K562 (cell line): ENCODE data around the gene UBR1. TPM values are rescaled to one million over a fixed set of nuclear protein-coding genes. Genes with fewer than 3 reads are reported as not detected.

Source experiments
- BHLHE40 ChIP-seq: IDR thresholded peaks from 2 replicates; pipeline ENCODE4 v1.6.1; 2011; ENCODE audit warnings: low read length, improper control_type of control experiment
- CTCF ChIP-seq, 3 experiments: IDR thresholded peaks in 2 of 3; conservative IDR thresholded peaks in 1 of 3; 2 replicates each; pipeline ENCODE4 v1.5.1; 2011 to 2012; ENCODE audit warnings: low read length in 3 of 3, mild to moderate bottlenecking in 3 of 3, control low read depth in 2 of 3, improper control_type of control experiment in 1 of 3, inconsistent platforms in 1 of 3, low read depth in 1 of 3, mixed read lengths in 1 of 3, moderate library complexity in 1 of 3; ENCODE audit not compliant: insufficient read depth in 2 of 3
- E2F4 ChIP-seq: sonication (generic); formaldehyde crosslinking; IDR thresholded peaks from 2 replicates; pipeline ENCODE4 v1.8.0; 2022; ENCODE audit warnings: mild to moderate bottlenecking, low read depth, missing genetic modification reagents
- GATA2 ChIP-seq: sonication (generic); formaldehyde crosslinking; IDR thresholded peaks from 2 replicates; pipeline ENCODE4 v1.4.0; 2020; ENCODE audit warnings: mild to moderate bottlenecking, missing genetic modification reagents
- HLTF ChIP-seq: fragments of 450-650 bp; IDR thresholded peaks from 2 replicates; pipeline ENCODE4 v1.6.1; 2016
- ILK ChIP-seq: fragments of 450-650 bp; IDR thresholded peaks from 2 replicates; pipeline ENCODE4 v1.6.1; 2016; ENCODE audit warnings: missing genetic modification characterization, low read depth, mild to moderate bottlenecking, missing compliant biosample characterization, moderate library complexity, borderline replicate concordance
- MYC ChIP-seq, 2 experiments: fragments of 250-450 bp in 1 of 2; sonication (Bioruptor Pico) in 1 of 2; IDR thresholded peaks; 2 replicates each; pipeline versions ENCODE4 v1.5.1 to v1.6.1; 2012 to 2021; ENCODE audit warnings: low read depth in 2 of 2, borderline replicate concordance in 1 of 2, improper control_type of control experiment in 1 of 2, low read length in 1 of 2, mild to moderate bottlenecking in 1 of 2, moderate library complexity in 1 of 2
- SREBF1 ChIP-seq: fragments of 150-350 bp; IDR thresholded peaks from 2 replicates; pipeline ENCODE4 v1.6.1; 2014; ENCODE audit warnings: antibody characterized with exemption, low read depth, low read length, borderline replicate concordance
- TARDBP ChIP-seq: fragments of 450-650 bp; IDR thresholded peaks from 2 replicates; pipeline ENCODE4 v1.6.1; 2016
- TEAD4 ChIP-seq, 2 experiments: sonication (generic) in 1 of 2; formaldehyde crosslinking in 1 of 2; IDR thresholded peaks; 2 replicates each; pipeline versions ENCODE4 v1.6.1 to v1.8.0; 2012 to 2022; ENCODE audit warnings: borderline replicate concordance in 1 of 2, inconsistent platforms in 1 of 2, low read length in 1 of 2, mild to moderate bottlenecking in 1 of 2, missing genetic modification reagents in 1 of 2
- ZBTB17 ChIP-seq: fragments of 450-650 bp; formaldehyde crosslinking; IDR thresholded peaks from 2 replicates; pipeline ENCODE4 v1.4.0; 2020; ENCODE audit warnings: mild to moderate bottlenecking
- ZNF24 ChIP-seq: fragments of 450-650 bp; IDR thresholded peaks from 2 replicates; pipeline ENCODE4 v1.6.1; 2016
- ZNF655 ChIP-seq: fragments of 250-450 bp; sonication (Bioruptor Pico); IDR thresholded peaks from 2 replicates; pipeline ENCODE4 v1.5.0; 2021
- polyA plus RNA-seq, 8 experiments: library from polyadenylated mRNA; depleted of rRNA in 4 of 8; stranded (reverse) in 5 of 8; unstranded in 3 of 8; fragments of >200 nt; fragmentation: Nextera tagmentation in 2 of 8; fragmentation: Illumina TruSeq in 1 of 8; extraction: Ambion mirVana in 2 of 8; extraction: Trizol in 1 of 8; gene quantifications; 2 replicates each; pipeline versions ENCODE4 v1.2.1 to v1.2.3, GENCODE V29; 2011 to 2014; ENCODE audit warnings: inconsistent platforms in 1 of 8, missing spikeins in 1 of 8
- total RNA-seq, 7 experiments: library from RNA; depleted of rRNA in 6 of 7; stranded (reverse); fragments of >200 nt in 6 of 7; fragmentation: Illumina TruSeq in 2 of 7; extraction: Trizol in 2 of 7; gene quantifications; 2 replicates each; pipeline versions ENCODE4 v1.2.1 to v1.2.3, GENCODE V29; 2011 to 2021; ENCODE audit warnings: low replicate concordance in 1 of 7
- TF ChIP-seq, protein P1 (sequence below), 2 experiments: IDR thresholded peaks in 1 of 2; conservative IDR thresholded peaks in 1 of 2; 2 replicates each; pipeline ENCODE4 v1.6.1; 2016; ENCODE audit warnings: low read depth in 2 of 2, mild to moderate bottlenecking in 1 of 2, missing compliant biosample characterization in 1 of 2, missing genetic modification characterization in 1 of 2, moderate library complexity in 1 of 2
- TF ChIP-seq, protein P2 (sequence below), 2 experiments: fragments of 450-650 bp; conservative IDR thresholded peaks; 2 replicates each; pipeline ENCODE4 v1.6.1; 2017; ENCODE audit warnings: mild to moderate bottlenecking in 2 of 2, moderate library complexity in 2 of 2

The UBR1 gene
- total and polyA plus RNA-seq, 9 of the 15 experiments (the other 6 are each of a cell fraction or from before 2014, with no cell fraction given): 5.8 to 30.7 (median 15.3) TPM

DNA sequence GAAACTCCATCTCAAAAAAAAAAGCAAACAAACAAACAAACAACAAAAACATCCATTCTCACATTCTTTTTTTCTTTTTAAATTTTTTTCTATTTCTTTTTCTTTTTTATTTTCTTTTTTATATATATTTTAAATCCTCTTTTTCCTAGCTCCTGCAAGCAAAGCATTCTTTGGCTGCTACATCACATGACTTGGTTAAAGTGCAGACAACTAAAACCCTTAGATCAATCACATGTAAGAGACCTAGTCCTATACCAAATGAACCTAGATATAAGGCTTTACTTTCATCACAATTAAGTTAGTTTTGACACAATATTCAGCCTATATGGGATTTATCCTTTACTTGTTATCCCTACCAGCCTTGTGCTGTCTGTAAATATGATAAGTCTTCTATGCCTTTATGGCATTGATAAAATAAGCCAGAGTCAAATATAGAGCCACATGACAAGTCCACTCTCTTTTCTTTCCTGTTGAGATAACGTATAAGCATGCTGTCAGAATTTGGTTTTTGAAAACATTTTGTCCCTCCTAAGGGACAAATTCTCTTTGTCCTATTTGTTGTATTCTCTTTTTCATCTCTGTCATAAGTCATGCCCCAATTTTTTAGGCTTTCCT is 11.3 kb downstream of the UBR1 start (continued):
- TF ChIP-seq CTCF (IDR thresholded peaks at IDR 0.05 in 2 of 3, conservative IDR thresholded peaks at IDR 0.05 in 1 of 3; ENCODE audit: insufficient read depth in 2 of 3, low read depth in 1 of 3, low read length in 3 of 3): no peak
- TF ChIP-seq E2F4 (CRISPR knock-in tag): no peak
- no peak for TF ChIP-seq ZNF655 (CRISPR knock-in tag)
- TF ChIP-seq ZBTB17: no peak
- no peak for TF ChIP-seq GATA2 (CRISPR knock-in tag)
- TF ChIP-seq, protein P1, sequence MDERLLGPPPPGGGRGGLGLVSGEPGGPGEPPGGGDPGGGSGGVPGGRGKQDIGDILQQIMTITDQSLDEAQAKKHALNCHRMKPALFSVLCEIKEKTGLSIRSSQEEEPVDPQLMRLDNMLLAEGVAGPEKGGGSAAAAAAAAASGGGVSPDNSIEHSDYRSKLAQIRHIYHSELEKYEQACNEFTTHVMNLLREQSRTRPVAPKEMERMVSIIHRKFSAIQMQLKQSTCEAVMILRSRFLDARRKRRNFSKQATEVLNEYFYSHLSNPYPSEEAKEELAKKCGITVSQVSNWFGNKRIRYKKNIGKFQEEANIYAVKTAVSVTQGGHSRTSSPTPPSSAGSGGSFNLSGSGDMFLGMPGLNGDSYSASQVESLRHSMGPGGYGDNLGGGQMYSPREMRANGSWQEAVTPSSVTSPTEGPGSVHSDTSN (CRISPR knock-in tag; IDR thresholded peaks at IDR 0.05; ENCODE audit: low read depth): no peak
- TF ChIP-seq, protein P1 (tag; conservative IDR thresholded peaks at IDR 0.05; ENCODE audit: low read depth): 0 out of 2 replicates have a peak, but pooled peaks have one; percentile 11
- no peak for TF ChIP-seq HLTF
- 0 out of 2 replicates have a peak, but pooled peaks have one; percentile 26 for TF ChIP-seq MYC (IDR thresholded peaks at IDR 0.05; ENCODE audit: low read depth, low read length)
- TF ChIP-seq MYC (CRISPR knock-in tag; IDR thresholded peaks at IDR 0.05; ENCODE audit: borderline replicate concordance, low read depth): no peak
- TF ChIP-seq ZNF24: no peak
- TF ChIP-seq TEAD4 (IDR thresholded peaks at IDR 0.05; ENCODE audit: low read length): peak; percentile 62; the same call in 1 of the 2 replicates
- no peak for TF ChIP-seq TEAD4 (CRISPR knock-in tag; IDR thresholded peaks at IDR 0.05; ENCODE audit: borderline replicate concordance)
- TF ChIP-seq, protein P2, sequence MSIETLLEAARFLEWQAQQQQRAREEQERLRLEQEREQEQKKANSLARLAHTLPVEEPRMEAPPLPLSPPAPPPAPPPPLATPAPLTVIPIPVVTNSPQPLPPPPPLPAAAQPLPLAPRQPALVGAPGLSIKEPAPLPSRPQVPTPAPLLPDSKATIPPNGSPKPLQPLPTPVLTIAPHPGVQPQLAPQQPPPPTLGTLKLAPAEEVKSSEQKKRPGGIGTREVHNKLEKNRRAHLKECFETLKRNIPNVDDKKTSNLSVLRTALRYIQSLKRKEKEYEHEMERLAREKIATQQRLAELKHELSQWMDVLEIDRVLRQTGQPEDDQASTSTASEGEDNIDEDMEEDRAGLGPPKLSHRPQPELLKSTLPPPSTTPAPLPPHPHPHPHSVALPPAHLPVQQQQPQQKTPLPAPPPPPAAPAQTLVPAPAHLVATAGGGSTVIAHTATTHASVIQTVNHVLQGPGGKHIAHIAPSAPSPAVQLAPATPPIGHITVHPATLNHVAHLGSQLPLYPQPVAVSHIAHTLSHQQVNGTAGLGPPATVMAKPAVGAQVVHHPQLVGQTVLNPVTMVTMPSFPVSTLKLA (conservative IDR thresholded peaks at IDR 0.05): peak; percentile 28 to 53; a peak in 3 of 4 replicates
- TF ChIP-seq BHLHE40: no peak
- no peak for TF ChIP-seq TARDBP
- TF ChIP-seq SREBF1: no peak
- no peak for TF ChIP-seq ILK (tag)
